GM04504 (cell line): ENCODE data around the gene SEBOX.

Experiments used
- DNase-seq: peaks from one replicate; pipeline ENCODE4 v3.0.0-alpha.2; 2012; ENCODE audit warnings: low read depth

The SEBOX gene, protein sequence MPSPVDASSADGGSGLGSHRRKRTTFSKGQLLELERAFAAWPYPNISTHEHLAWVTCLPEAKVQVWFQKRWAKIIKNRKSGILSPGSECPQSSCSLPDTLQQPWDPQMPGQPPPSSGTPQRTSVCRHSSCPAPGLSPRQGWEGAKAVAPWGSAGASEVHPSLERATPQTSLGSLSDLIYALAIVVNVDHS

GRCh38 chr17:28364665-28365363, at the start of gene SEBOX:
Gene SEBOX, minus strand, starts transcription at chr17:28365199. Its CDS starts 48 bp downstream, at chr17:28365151.
- DNase-seq: no peak

- DNase-seq: no peak
Measured at GRCh38 chr17:28413804-28414203, 48.8 kb upstream of the SEBOX start.

GRCh38 chr17:28412099-28412498, 47.1 kb upstream of the SEBOX start:
- DNase-seq: no peak

GRCh38 chr17:28407974-28408306, 42.9 kb upstream of the SEBOX start:
- DNase-seq: no peak

DNA sequence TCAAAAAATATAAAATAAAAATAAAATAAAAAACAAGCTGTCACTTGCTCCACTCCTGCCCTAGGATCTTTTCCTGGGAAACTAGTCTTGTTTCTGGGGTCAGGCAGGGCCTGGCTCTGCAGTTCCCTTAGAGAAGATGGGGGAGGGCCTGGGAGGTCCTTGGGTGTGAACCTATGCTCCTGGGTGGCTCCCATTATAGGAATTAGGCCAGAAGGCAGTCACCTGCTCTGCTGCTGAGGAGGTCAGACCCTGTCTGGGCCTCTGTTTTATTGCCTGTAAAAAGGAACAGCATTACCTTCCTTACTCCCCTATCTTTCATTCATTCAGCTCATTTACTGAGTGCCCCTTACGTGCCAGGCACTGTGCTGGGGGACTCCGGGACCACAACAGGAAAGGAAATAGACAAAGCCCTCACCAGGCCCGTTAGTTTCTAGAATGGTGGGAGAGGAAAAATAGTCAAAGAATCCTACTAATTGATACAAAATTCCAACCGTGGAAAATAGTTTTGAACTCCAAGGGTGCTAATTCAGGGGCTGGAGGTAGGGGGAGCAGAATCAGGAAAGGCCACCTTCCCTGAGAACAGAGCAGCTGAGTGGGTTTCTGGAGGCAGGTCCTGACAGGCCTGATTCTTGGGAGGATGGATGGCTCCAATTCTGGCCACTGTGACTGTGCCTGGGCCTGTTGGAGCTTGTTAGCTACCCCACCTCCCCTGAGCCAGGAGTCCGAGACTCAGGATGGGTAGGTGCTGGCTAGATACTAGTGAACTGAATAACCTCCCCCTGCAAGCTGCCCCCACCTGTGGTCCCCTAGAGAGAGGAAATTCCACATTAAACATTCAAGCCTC, 42.4 kb upstream of the SEBOX start:
- DNase-seq: no peak

GRCh38 chr17:28406473-28406814, 41.4 kb upstream of the SEBOX start:
- no peak for DNase-seq

DNA sequence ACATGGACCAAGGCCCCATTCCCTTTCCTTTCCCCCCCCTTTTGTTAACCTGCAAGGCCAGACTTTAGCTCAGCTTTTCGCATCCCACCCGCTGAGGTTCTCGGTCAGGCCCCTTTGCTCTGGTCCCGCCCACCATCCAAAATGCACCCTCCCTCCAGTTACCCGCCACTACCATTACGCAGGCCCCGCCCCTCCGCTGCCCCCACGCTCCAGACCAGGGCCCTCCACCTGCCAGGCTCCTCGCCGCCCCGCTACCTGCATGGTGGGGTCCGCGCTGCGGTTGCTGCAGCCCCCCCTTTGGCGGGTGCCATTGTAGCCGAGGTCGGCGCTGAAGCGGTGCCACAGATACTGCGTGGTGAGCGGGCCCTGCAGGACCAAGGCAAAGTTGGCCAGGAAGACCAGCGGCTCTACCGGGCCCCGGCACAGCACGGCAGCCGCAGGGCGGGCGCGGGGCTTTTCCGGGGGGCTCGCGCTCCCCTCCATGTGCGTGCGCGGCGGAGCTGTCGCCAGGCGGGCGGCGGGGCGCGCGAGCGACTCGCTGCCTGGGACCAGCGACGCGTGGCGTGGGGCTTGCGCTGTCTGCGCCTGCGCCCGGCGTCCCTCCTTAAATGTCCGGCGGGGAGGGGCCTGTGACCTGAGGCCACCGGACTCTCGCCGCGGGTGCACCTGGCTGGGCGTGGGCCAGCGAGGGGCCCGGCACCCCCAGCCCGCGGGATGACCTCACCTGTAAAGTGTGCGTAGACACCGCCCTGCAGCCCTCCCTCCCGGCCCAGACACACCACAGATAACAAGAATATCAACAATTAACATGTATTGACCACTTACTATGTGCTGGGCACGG, 40.9 kb upstream of the SEBOX start, which contains the start of gene SLC46A1:
Gene SLC46A1, minus strand, starts transcription at position 581 of the 841 bp plus-strand sequence. Its CDS starts 98 bp downstream, at position 483.
- DNase-seq: no peak

DNA sequence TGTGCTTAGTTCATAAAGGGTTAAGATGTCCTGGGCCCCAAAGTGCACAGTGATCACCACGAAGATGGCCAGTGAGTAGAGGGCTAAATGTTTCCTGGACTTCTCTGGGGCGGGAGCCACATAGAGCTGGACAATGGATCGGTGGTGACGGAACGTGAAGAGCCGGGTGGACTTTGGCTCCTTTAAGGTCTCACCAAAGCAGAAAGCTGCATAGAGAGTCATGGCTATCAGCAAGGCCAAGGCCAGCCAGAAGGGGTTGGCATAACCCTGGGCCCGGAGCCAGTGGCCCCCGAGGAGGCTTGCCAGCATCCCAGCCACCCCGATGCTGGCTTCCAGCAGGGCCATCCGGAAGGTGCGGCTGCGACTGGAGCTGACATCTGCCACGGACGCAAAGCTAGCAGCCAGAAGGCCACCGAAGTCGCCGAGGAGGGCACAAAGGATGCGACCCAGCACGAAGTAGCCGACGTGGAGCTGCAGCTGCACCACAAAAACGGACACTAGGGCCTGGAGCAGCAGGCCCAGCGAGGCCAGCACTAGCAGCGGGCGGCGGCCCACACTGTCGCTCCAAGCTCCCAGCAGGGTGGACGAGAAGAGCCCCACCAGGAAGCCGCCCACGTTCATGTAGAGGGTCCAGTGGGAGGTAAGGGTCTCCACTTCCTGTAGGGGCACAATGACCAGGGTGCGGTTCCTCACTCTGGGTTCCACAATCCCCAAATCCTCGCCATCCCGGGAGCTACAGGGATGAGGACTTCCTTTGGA, 40.0 kb upstream of the SEBOX start:
- no peak for DNase-seq

GRCh38 chr17:28404461-28404811, 39.4 kb upstream of the SEBOX start:
- no peak for DNase-seq

DNA sequence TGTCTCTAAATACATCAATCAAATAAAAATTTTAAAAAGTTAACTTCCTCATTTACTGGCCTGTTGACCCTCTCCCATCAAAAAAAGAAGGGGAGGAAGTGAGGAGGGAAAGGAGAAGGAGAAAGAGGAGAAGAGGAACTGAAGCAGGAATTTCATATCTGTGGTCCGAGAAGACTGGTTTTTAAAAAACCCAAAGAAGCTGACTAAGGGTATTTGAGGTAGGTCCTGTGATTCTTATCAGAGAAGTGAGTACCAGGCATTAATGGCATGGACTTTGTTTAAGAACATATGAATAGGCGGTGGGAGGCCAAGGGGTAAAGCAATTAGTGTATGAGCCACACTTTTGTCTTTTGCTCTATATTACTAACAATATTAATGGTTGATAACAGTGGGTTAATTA, 39.0 kb upstream of the SEBOX start:
- no peak for DNase-seq

DNA sequence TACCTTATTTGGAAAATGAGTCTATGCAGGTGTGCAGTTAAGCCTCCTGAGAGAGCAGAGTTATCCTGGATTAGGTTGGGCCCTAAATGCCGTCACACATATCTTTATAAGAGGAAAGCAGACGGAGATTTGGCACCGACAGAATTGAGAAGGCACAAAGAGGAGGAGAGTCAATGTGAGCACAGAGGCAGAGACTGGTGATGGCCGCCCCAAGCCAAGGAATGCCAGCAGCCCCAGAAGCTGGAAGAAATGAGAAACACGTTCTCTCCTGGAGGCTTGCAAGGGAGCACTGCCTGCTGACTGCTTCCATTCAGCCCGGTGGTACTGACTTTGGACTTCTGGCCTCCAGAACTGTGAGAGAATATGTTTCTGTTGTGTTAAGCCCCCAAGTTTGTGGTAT, 37.8 kb upstream of the SEBOX start:
- DNase-seq: no peak

- DNase-seq: no peak
Measured at GRCh38 chr17:28402224-28402630, 37.2 kb upstream of the SEBOX start.

- no peak for DNase-seq
Measured at GRCh38 chr17:28399808-28400207, 34.8 kb upstream of the SEBOX start.

DNA sequence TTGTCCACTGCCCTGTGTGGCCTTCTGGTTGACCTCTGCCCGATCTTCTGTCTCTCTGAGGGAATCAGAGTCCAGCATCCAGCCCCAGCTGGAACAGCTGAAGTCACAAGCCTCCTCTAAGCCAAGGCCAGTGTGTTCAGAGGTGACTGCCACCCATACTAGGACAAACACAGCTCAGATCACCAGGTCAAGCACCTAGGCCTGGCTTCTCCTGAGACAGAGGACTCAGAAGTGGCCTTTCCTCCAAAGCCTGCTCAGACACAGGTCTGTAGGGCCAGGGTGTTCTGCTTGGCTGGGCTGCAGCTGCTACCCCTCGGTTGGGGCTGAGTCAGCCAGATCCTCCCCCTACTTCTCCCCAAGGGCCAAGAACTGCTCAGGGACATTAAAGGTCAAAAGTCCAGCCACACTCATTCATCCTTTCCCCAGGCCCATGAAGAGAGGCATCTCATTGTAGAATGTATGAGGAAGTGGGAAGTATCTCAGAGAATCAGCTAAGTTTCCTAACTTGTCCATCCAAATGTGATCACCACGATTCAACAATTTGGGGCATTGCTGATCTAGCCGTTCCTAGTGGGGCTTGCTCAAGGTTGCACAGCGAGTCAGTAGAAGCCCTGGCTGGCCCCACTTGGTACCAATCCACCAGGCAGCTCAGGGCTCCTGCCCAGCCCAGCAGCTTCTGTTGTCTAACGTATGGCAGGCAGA, 33.4 kb upstream of the SEBOX start:
- no peak for DNase-seq

- DNase-seq: no peak
Measured at GRCh38 chr17:28397687-28398279, 32.8 kb upstream of the SEBOX start.

GRCh38 chr17:28397275-28397674, 32.3 kb upstream of the SEBOX start:
- no peak for DNase-seq

DNA sequence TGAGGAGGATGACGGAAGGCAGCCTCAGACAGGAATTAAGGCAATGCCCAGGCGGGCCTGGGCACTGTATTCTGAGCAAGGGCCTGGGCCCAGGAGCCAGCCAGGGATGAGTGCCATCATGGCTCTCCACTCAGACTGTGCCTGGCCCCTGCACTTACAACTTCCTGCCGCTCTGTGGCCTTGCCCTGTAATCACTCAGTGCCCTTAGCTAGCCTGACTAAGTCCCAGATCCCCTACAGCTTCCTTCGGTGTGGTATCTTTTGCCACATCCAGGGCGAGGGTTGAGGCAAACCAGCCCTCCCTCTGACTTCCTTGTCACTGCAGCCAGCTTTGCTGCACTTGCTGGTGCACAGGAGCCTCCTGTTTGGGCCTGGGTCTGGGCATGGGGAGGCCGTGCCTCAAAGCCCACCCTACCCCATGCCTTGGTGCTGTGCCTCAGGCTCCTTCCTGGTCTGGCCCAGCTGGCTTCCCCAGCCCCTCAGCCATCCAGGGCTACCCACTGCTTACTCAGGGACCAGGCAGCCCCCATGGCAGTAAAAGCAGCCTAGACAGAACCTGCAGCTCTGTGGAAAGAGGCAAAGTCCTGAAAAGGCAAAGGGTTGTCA, 31.7 kb upstream of the SEBOX start:
- no peak for DNase-seq

DNA sequence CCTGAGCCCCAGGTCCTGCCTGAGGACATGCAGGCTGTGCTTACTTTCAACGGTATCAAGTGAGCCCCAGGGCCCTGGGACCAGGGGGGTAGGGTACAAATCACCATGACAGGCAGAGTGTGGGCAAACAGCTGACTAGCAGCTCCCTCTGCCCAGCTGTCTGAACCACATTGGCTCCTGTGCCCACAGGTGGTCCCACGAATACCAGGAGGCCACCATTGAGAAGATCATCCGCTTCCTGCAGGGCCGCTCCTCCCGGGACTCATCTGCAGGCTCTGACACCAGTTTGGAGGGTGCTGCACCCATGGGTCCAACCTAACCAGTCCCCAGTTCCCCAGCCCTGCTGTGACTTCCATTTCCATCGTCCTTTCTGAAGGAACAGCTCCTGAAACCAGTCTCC, 31.0 kb upstream of the SEBOX start:
- no peak for DNase-seq

DNA sequence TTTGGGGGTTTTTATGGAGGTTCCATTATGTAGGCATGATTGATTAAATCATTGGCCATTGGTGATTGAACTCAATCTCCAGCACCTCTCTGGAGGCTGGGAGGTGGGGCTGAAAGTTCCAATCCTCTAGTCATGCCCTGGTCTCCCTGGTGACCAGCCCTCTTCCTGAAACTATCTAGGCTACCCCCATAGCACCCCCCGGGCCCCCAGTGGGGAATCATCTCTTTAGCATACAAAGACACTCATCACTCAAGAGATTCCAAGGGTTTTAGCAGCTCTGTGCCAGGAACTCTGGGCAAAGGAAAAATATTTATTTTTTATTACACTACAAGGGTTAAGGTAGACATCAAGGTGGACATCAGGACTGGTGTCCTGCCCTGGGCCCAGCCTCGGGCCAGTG, 30.4 kb upstream of the SEBOX start:
- DNase-seq: no peak
